COLO829 (cell line): ENCODE measurements around the gene FOXO6.

ENCODE experiments used
- DNase-seq: peaks from one replicate; pipeline ENCODE4 v3.0.0; 2012; ENCODE audit warnings: low spot score

FOXO6 gene

GRCh38 chr1:41404308-41404761 is 43.1 kb downstream of the FOXO6 start:
- no peak for DNase-seq

DNA sequence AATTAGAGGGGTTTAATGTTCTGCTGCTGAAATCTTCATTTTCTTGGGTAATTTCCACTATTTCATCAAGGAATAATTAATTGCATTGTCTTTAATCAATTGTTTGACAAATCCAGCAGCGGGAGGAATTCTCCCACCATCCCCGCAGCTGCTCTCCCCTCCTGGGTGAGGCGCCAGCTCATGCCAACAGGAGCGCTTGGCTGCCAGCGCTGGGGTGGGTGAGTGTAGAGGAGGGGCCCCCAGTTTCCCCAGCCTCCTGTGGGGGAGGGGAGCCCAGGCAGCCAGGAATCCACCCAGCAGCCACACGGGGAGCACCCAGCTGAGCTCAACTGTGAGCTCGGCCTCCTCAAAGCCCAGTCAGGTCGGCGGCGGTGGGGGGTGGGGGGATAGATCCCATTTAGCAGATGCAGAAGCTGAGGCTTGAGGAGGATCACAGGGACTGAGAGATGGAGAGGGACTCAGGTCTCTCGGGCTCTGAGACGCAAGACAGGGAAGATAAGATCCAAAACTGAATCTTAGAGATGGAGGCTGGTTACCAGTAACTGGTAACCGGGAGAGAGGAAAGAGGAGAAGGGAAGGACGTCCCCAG is 46.5 kb downstream of the FOXO6 start:
- no peak for DNase-seq

GRCh38 chr1:41408691-41409090 is 47.5 kb downstream of the FOXO6 start:
- no peak for DNase-seq

- no peak for DNase-seq
Measured at GRCh38 chr1:41409825-41410224, 48.6 kb downstream of the FOXO6 start.

- DNase-seq = no peak
Measured at GRCh38 chr1:41410462-41410861, 49.2 kb downstream of the FOXO6 start.

- no peak for DNase-seq
Measured at GRCh38 chr1:41411229-41411628, 50.0 kb downstream of the FOXO6 start.

- no peak for DNase-seq
Measured at GRCh38 chr1:41412748-41413147, 51.5 kb downstream of the FOXO6 start.

GRCh38 chr1:41413748-41414281 is 52.6 kb downstream of the FOXO6 start:
- no peak for DNase-seq

DNA sequence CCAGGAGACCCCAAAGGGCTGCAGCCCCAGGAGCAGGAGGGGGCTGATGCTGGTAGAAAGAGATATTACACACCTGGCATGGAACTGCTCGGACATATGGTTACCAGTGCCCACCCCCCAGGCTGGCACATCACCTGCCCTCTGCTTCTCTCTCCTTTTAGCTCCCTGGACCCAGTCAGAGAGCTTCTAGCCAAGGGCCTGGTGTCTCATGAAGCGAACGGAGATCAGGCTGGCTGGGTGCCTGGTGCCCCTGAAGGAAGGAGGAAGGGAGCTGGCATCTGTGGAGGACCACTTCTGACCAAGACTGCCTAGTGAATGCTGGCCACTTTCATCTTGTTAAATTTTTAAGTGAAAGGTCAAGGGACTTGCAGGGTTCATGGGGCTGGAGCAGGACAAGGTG is 53.1 kb downstream of the FOXO6 start:
- no peak for DNase-seq

DNA sequence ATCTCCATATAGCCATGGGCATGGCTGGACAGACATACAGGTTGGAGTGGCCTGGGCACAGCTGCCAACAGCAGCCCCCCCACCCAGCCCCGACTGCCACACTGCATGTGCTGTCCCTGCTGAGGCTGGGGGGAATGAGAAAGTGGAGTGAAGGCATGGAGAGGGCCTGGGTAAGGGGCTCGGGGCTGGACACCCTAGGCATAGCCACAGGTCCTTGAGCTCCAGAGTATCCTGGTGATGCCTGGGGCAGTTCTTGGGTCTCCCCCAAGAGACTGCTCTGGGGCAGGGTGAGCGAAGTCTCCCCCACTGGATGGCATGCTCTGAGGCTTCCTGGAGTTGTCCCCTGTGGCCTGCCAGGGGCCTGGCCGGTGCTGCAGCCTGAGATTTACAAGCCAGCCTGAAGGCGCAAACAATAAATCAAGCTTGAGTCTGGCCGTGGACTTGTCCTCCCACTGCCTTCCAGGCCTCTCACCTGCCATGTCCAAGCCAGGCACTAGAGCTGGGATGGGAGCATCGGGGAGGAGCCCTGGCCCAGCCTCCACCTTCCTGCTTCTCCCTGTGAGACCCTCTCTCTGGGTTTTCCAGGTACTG is 53.6 kb downstream of the FOXO6 start:
- DNase-seq = no peak

GRCh38 chr1:41416081-41416480 is 54.8 kb downstream of the FOXO6 start:
- DNase-seq = no peak

- DNase-seq = peak; percentile 51
Measured at GRCh38 chr1:41416552-41417334, 55.5 kb downstream of the FOXO6 start.

- no peak for DNase-seq
Measured at GRCh38 chr1:41417335-41417682, 56.1 kb downstream of the FOXO6 start.

DNA sequence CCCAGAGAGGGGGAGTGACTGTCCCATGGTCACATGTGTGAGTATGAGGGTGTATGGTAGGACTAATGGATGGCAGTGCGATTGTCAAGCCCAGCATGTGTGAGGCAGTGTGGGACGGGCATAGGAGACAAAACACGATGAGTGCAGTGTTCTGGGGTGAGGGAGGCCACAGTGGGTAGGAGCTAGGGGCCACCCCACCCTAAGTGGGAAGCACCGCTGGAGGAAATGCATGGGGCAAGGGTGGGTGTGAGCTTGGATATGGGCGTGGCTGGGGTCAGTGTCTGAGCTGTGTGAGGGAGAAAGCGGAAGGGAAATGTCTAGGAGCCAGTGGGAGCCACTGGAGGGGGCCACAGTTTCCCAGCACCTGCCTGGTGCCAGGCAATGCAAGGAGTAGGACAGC is 56.5 kb downstream of the FOXO6 start:
- DNase-seq = no peak

GRCh38 chr1:41418857-41419583 is 57.8 kb downstream of the FOXO6 start:
- no peak for DNase-seq

DNA sequence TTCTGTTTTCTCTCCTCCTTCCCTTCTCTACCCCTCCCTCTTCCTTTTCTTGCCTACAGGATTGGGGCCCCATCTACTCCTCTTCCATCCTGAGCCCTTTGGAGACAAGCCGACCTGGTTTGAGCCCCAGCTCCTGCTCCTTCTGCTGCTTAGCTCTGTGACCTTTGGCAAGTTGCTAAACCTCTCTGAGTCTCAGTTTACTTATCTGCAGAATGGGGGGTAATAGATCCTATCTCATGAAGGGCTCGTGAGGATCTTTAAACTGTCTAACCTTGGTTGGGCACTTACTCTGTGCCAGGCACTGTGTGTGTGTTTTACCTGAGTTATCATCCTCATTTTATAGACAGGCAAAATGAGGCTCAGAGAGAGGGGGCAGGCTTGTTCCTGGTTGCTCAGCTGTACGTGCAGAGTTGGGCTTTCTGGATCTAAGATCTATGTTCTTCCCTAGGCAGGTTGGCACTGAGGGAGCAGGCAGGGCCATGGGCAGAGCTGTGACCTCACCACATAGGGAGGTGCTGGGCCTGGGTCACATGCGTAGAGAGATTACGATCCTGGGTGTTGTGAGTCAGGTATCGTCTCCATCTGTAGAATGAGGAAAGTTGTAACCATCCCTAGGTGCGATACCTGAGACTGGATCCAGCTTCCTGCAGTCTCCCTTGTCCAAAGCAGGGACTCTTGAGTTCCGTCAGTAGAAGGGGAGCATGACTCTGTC is 58.5 kb downstream of the FOXO6 start:
- no peak for DNase-seq

- no peak for DNase-seq
Measured at GRCh38 chr1:41420351-41420750, 59.1 kb downstream of the FOXO6 start.

DNA sequence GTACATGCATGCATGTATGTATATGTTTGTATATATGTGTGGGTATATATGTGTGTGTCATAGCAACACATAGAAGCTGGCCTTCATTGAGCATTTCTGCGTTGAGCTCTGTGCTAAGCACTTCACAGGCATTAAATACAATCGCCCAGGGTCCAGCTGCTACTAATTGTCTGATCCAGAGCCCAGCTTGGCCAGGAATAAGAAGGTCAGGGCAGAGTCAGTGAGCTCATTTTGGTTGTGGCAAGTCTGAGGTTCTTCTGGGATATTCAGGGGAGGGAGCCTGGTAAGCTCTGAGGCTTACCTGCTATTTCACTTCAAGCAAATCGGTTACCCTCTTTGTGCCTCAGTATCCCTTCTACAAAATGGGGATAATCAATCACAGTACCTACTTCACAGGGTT is 59.6 kb downstream of the FOXO6 start:
- no peak for DNase-seq

DNA sequence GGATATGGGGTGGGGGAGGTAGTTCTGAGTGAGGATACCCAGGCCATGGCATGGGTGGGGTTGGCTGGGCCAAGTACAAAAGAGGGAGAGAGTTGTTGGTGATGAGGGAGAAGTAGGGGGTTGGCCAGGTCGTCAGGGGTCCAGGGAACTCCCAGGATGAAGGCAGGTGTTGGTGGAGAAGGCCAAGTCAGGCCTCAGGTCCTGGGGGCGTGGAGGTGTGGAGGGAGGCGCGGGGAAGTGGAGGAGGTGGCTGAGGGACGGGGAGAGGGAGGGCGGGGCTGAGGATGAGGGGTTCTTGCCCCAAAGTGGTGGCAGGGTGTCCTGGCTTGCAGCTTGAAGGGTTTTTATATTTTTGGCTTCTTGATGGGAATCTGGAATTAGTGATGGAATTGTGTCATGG is 61.1 kb downstream of the FOXO6 start:
- no peak for DNase-seq

DNA sequence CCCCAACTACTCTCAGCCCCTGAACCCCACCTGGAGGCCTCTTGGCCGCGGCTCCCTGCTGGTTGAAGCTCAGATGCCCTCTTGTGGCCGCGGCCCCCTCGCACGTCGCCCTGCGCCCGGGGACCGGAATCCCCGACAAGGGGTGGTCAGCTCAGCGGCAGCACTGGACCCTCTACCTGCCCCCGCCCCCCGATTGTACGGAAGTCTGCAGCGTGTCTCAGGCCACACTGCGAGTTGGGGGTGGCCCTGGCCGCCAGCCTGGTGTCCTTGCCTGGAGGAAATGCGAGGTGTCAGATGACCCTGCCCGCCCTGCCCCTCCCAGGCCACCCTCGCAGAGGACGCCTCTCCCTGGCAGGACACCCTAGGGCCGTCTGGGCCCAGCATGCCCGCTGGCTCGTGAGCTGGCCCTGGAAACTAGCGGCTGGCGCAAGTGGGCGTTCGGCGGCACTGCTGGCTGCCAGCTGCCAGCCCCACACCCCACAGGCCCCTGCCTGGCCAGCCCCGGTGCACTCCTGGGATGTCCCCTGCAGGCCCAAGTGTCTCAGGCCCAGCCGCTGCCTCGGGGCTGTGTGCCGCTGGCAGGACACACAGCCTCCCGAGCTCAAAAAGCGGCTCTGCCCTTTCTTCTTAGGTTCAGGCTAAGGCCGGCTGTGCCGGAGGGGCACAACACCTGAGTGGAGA is 62.4 kb downstream of the FOXO6 start:
- no peak for DNase-seq

- no peak for DNase-seq
Measured at GRCh38 chr1:41424581-41425118, 63.4 kb downstream of the FOXO6 start.
